HEK293 (cell line): ENCODE results near the gene DHX57.

ENCODE experiments used
- CTCF ChIA-PET: fragments of 350-600 bp; formaldehyde crosslinking; extraction: SDS; loops from one replicate; lab custom pipeline; 2021; ENCODE audit warnings: antibody characterized with exemption; lab: Yijun Ruan, JAX
- POLR2A ChIA-PET: fragments of 300-600 bp; formaldehyde crosslinking; extraction: SDS; loops from one replicate; lab custom pipeline; 2020; ENCODE audit warnings: antibody characterized with exemption, inconsistent platforms; lab: Yijun Ruan, JAX
- H3K27ac ChIP-seq: fragments of 200-500 bp; sonication (Bioruptor generic); 2 replicates; pipeline ENCODE4 v1.5.1; 2014; ENCODE audit warnings: low read depth, low read length, control low read depth, inconsistent platforms; ENCODE audit errors: extremely low read depth
- H3K36me3 ChIP-seq, 2 experiments: fragments of 200-500 bp in 1 of 2; sonication (Bioruptor generic) in 1 of 2; 1 replicate in 1 of 2; 2 replicates in 1 of 2; pipeline ENCODE4 v1.5.1; 2014 to 2017; ENCODE audit warnings: inconsistent platforms in 2 of 2, low read length in 2 of 2; ENCODE audit not compliant: control insufficient read depth in 2 of 2, insufficient read depth in 1 of 2
- H3K4me1 ChIP-seq: fragments of 200-500 bp; sonication (Bioruptor generic); 2 replicates; pipeline ENCODE4 v1.5.1; 2014; ENCODE audit warnings: mild to moderate bottlenecking, low read length, inconsistent platforms; ENCODE audit not compliant: control insufficient read depth, insufficient read depth
- H3K4me3 ChIP-seq: 2 replicates; pipeline ENCODE4 v1.5.1; 2011; ENCODE audit warnings: low read depth, mild to moderate bottlenecking, control low read depth, low read length, moderate library complexity
- H3K9me3 ChIP-seq: fragments of 200-500 bp; sonication (Bioruptor generic); 2 replicates; pipeline ENCODE4 v1.5.1; 2014; ENCODE audit warnings: low read depth, low read length, inconsistent platforms; ENCODE audit not compliant: control insufficient read depth, insufficient read depth
- ATF2 ChIP-seq: fragments of 450-650 bp; formaldehyde crosslinking; IDR thresholded peaks from 2 replicates; pipeline ENCODE4 v1.5.1; 2016; ENCODE audit warnings: missing biosample characterization, missing genetic modification characterization, low read depth
- CTCF ChIP-seq: fragments of 450-650 bp; formaldehyde crosslinking; IDR thresholded peaks from 2 replicates; pipeline ENCODE4 v1.5.1; 2016; ENCODE audit warnings: missing biosample characterization, missing genetic modification characterization
- HIC1 ChIP-seq: fragments of 450-650 bp; formaldehyde crosslinking; IDR thresholded peaks from 2 replicates; pipeline ENCODE4 v1.5.1; 2016; ENCODE audit warnings: missing biosample characterization, missing genetic modification characterization
- HOXD13 ChIP-seq: sonication (generic); formaldehyde crosslinking; IDR thresholded peaks from 2 replicates; pipeline ENCODE4 v1.8.0; 2022; ENCODE audit warnings: missing genetic modification reagents, borderline replicate concordance
- SP2 ChIP-seq: fragments of 450-650 bp; formaldehyde crosslinking; IDR thresholded peaks from 2 replicates; pipeline ENCODE4 v1.5.1; 2016; ENCODE audit warnings: missing biosample characterization, missing genetic modification characterization
- SP3 ChIP-seq: fragments of 450-650 bp; formaldehyde crosslinking; IDR thresholded peaks from 2 replicates; pipeline ENCODE4 v1.5.1; 2016; ENCODE audit warnings: missing biosample characterization, missing genetic modification characterization
- ZFP37 ChIP-seq: fragments of 450-650 bp; formaldehyde crosslinking; IDR thresholded peaks from 2 replicates; pipeline ENCODE4 v1.5.1; 2016; ENCODE audit warnings: missing biosample characterization, missing genetic modification characterization
- ZNF112 ChIP-seq: fragments of 450-650 bp; formaldehyde crosslinking; IDR thresholded peaks from 2 replicates; pipeline ENCODE4 v1.5.0; 2017; ENCODE audit warnings: missing biosample characterization, missing genetic modification characterization
- ZNF155 ChIP-seq: fragments of 450-650 bp; formaldehyde crosslinking; IDR thresholded peaks from 2 replicates; pipeline ENCODE4 v1.5.1; 2016; ENCODE audit warnings: missing biosample characterization, missing genetic modification characterization
- ZNF239 ChIP-seq: fragments of 450-650 bp; formaldehyde crosslinking; IDR thresholded peaks from 2 replicates; pipeline ENCODE4 v1.5.1; 2016; ENCODE audit warnings: missing biosample characterization, missing genetic modification characterization
- ZNF341 ChIP-seq: fragments of 450-650 bp; formaldehyde crosslinking; IDR thresholded peaks from 2 replicates; pipeline ENCODE4; 2016; ENCODE audit warnings: low read depth, missing biosample characterization, missing genetic modification characterization
- ZNF350 ChIP-seq: fragments of 450-650 bp; formaldehyde crosslinking; IDR thresholded peaks from 2 replicates; pipeline ENCODE4 v1.5.0; 2017; ENCODE audit warnings: missing biosample characterization, mild to moderate bottlenecking, missing genetic modification characterization
- ZNF404 ChIP-seq: fragments of 450-650 bp; formaldehyde crosslinking; IDR thresholded peaks from 2 replicates; pipeline ENCODE4 v1.5.1; 2017; ENCODE audit warnings: missing biosample characterization, missing genetic modification characterization
- ZNF426 ChIP-seq: fragments of 450-650 bp; formaldehyde crosslinking; IDR thresholded peaks from 2 replicates; pipeline ENCODE4 v1.5.1; 2017; ENCODE audit warnings: missing biosample characterization, missing genetic modification characterization, mild to moderate bottlenecking, inconsistent platforms, moderate library complexity
- ZNF488 ChIP-seq: fragments of 450-650 bp; formaldehyde crosslinking; IDR thresholded peaks from 2 replicates; pipeline ENCODE4 v1.5.1; 2016; ENCODE audit warnings: missing biosample characterization, missing genetic modification characterization
- ZNF549 ChIP-seq: fragments of 450-650 bp; IDR thresholded peaks from 2 replicates; pipeline ENCODE4 v1.5.1; 2018; ENCODE audit warnings: missing biosample characterization, missing genetic modification characterization, mild to moderate bottlenecking, inconsistent platforms, moderate library complexity
- ZNF558 ChIP-seq: fragments of 450-650 bp; formaldehyde crosslinking; IDR thresholded peaks from 2 replicates; pipeline ENCODE4 v1.5.1; 2016; ENCODE audit warnings: missing biosample characterization, missing genetic modification characterization
- ZNF561 ChIP-seq: fragments of 450-650 bp; IDR thresholded peaks from 2 replicates; pipeline ENCODE4 v1.5.1; 2018; ENCODE audit warnings: missing biosample characterization, missing genetic modification characterization, borderline replicate concordance
- ZNF571 ChIP-seq: fragments of 450-650 bp; formaldehyde crosslinking; IDR thresholded peaks from 2 replicates; pipeline ENCODE4 v1.5.0; 2017; ENCODE audit warnings: missing biosample characterization, missing genetic modification characterization
- ZNF626 ChIP-seq: fragments of 450-650 bp; sonication (Bioruptor Pico); formaldehyde crosslinking; IDR thresholded peaks from 2 replicates; pipeline ENCODE4 v1.5.1; 2018; ENCODE audit warnings: missing biosample characterization, missing genetic modification characterization, inconsistent platforms
- ZNF76 ChIP-seq: fragments of 450-650 bp; formaldehyde crosslinking; IDR thresholded peaks from 2 replicates; pipeline ENCODE4; 2016; ENCODE audit warnings: low read depth, missing biosample characterization, missing genetic modification characterization, borderline replicate concordance
- ZNF791 ChIP-seq: fragments of 450-650 bp; formaldehyde crosslinking; IDR thresholded peaks from 2 replicates; pipeline ENCODE4 v1.5.1; 2016; ENCODE audit warnings: missing biosample characterization, missing genetic modification characterization
- ZNF830 ChIP-seq: fragments of 450-650 bp; IDR thresholded peaks from 2 replicates; pipeline ENCODE4 v1.5.0; 2018; ENCODE audit warnings: missing biosample characterization, missing genetic modification characterization, low read depth, mild to moderate bottlenecking, moderate library complexity
- ZNF837 ChIP-seq: fragments of 450-650 bp; formaldehyde crosslinking; IDR thresholded peaks from 2 replicates; pipeline ENCODE4 v1.5.1; 2016; ENCODE audit warnings: missing biosample characterization, missing genetic modification characterization
- ZSCAN30 ChIP-seq: fragments of 450-650 bp; IDR thresholded peaks from 2 replicates; pipeline ENCODE4 v1.5.1; 2018; ENCODE audit warnings: missing biosample characterization, mild to moderate bottlenecking, missing genetic modification characterization, moderate library complexity

Gene DHX57

GRCh38 chr2:38794235-38794946 is 81.3 kb downstream of the DHX57 start:
- no peaks in the 10 kb centered on the region for H3K4me1 ChIP-seq
- CTCF ChIA-PET, result no interaction called here
- POLR2A ChIA-PET, result interaction anchor here (6.6 kb wide), 1 partner anchor 44 kb away, joined by 85 read pairs; the partner anchor contains the start of gene SRSF7
- H3K9me3 ChIP-seq, result no peaks in the 10 kb centered on the region
- H3K27ac ChIP-seq, result no peak overlapping the region
- no peak for TF ChIP-seq ZNF488
- no peak for TF ChIP-seq HOXD13 (CRISPR knock-in tag)
- no peak for TF ChIP-seq ZNF558 (tag by site-specific recombination)
- no peak for TF ChIP-seq ZNF837
- H3K36me3 ChIP-seq, result peaks cover 3% of the 10 kb centered on the region in 2 experiments; a peak in 2 of 3 replicates
- no peak overlapping the region for H3K4me3 ChIP-seq

- Histone ChIP-seq H3K4me1 (no peaks in the 10 kb centered on the region), H3K4me3 (no peak overlapping the region), H3K36me3 (peaks cover 3% of the 10 kb centered on the region in 2 experiments; a peak in 2 of 3 replicates), H3K9me3 (no peaks in the 10 kb centered on the region), H3K27ac (no peak overlapping the region)
- ChIA-PET CTCF (interaction anchor here (1.0 kb wide), 1 partner anchor 44 kb away, joined by 3 read pairs; no protein-coding TSS in a partner anchor), POLR2A (interaction anchor here (6.6 kb wide), 1 partner anchor 43 kb away, joined by 85 read pairs; the partner anchor contains the start of gene SRSF7)
- TF ChIP-seq ZNF341 (tag by site-specific recombination) (no peak), CTCF (tag by site-specific recombination) (no peak), ZNF350 (tag by site-specific recombination) (no peak), SP3 (tag by site-specific recombination) (no peak), SP2 (no peak), ZNF76 (tag by site-specific recombination) (no peak), ZNF426 (tag by site-specific recombination) (no peak), ZNF830 (tag by site-specific recombination) (no peak), ZNF404 (tag by site-specific recombination) (no peak), ZNF112 (no peak), ZNF561 (tag by site-specific recombination) (no peak)
Observed at GRCh38 chr2:38793511-38793910, 82.2 kb downstream of the DHX57 start.

- no peaks in the 10 kb centered on the region for H3K9me3 ChIP-seq
- ChIA-PET CTCF (interaction anchor here (0.6 kb wide), 1 partner anchor 29 kb away, joined by 6 read pairs; no protein-coding TSS in a partner anchor), POLR2A (interaction anchor here (6.6 kb wide), 1 partner anchor 42 kb away, joined by 85 read pairs; the partner anchor contains the start of gene SRSF7)
- H3K27ac ChIP-seq, result no peak overlapping the region
- no peaks in the 10 kb centered on the region for H3K4me1 ChIP-seq
- no peak overlapping the region for H3K4me3 ChIP-seq
- no peaks in the 10 kb centered on the region; a peak in 1 of 3 replicates for H3K36me3 ChIP-seq
- TF ChIP-seq ZFP37 (tag by site-specific recombination) (no peak), ZSCAN30 (no peak), HIC1 (tag by site-specific recombination) (no peak), ZNF626 (tag by site-specific recombination) (no peak), ZNF155 (tag by site-specific recombination) (no peak), ZNF549 (tag by site-specific recombination) (no peak), ZNF239 (no peak), ATF2 (tag by site-specific recombination) (no peak), ZNF571 (tag by site-specific recombination) (no peak), ZNF791 (tag by site-specific recombination) (no peak)
Observed at GRCh38 chr2:38792751-38793150, 83.0 kb downstream of the DHX57 start.
